GM18519 (cell line): Measurements from ENCODE around the gene KLHL29.

ENCODE experiments used
- ATAC-seq: cut with Tn5 transposase; IDR thresholded peaks from one replicate; pipeline ENCODE4 v1.9.1; 2021; ENCODE audit warnings: mild to moderate bottlenecking, moderate library complexity; ENCODE audit not compliant: unreplicated experiment, low FRiP score

The KLHL29 gene

GRCh38 chr2:23366720-23367119 lies 18.3 kb upstream of the KLHL29 start:
- no peak for ATAC-seq

GRCh38 chr2:23367760-23368159 lies 17.2 kb upstream of the KLHL29 start:
- ATAC-seq = no peak

- ATAC-seq = no peak
Measured at GRCh38 chr2:23373666-23374065, 11.3 kb upstream of the KLHL29 start.

GRCh38 chr2:23375448-23375847 lies 9.5 kb upstream of the KLHL29 start:
- ATAC-seq = peak; percentile 78

GRCh38 chr2:23376075-23376474 lies 8.9 kb upstream of the KLHL29 start:
- no peak for ATAC-seq

- ATAC-seq = no peak
Measured at GRCh38 chr2:23376972-23377371, 8.0 kb upstream of the KLHL29 start.

GRCh38 chr2:23377771-23378170 lies 7.2 kb upstream of the KLHL29 start:
- no peak for ATAC-seq

GRCh38 chr2:23378496-23378895 lies 6.5 kb upstream of the KLHL29 start:
- ATAC-seq = no peak

- ATAC-seq = peak; percentile 45
Measured at GRCh38 chr2:23379220-23379695, 5.7 kb upstream of the KLHL29 start.

- peak; percentile 30 for ATAC-seq
Measured at GRCh38 chr2:23380562-23381065, 4.4 kb upstream of the KLHL29 start.

- peak; percentile 19 for ATAC-seq
Measured at GRCh38 chr2:23381084-23381483, 3.9 kb upstream of the KLHL29 start.

- no peak for ATAC-seq
Measured at GRCh38 chr2:23381485-23381884, 3.5 kb upstream of the KLHL29 start.

GRCh38 chr2:23383100-23383499 lies 1.9 kb upstream of the KLHL29 start:
- no peak for ATAC-seq

- peak; percentile 21 for ATAC-seq
Measured at GRCh38 chr2:23385351-23385747, 370 bp downstream of the KLHL29 start.

GRCh38 chr2:23385748-23386338 lies 864 bp downstream of the KLHL29 start:
- peak; percentile 12 for ATAC-seq

GRCh38 chr2:23386339-23387220 lies 1.6 kb downstream of the KLHL29 start:
- ATAC-seq = no peak

GRCh38 chr2:23387221-23387550 lies 2.2 kb downstream of the KLHL29 start:
- ATAC-seq = no peak

GRCh38 chr2:23387845-23388244 lies 2.9 kb downstream of the KLHL29 start:
- ATAC-seq = no peak

- no peak for ATAC-seq
Measured at GRCh38 chr2:23388294-23388693, 3.3 kb downstream of the KLHL29 start.

GRCh38 chr2:23388756-23389514 lies 4.0 kb downstream of the KLHL29 start:
- ATAC-seq = no peak

GRCh38 chr2:23390152-23390551 lies 5.2 kb downstream of the KLHL29 start:
- ATAC-seq = no peak
